OCI-LY3 (cell line): ENCODE measurements around the gene KRTAP1-5.

Source experiments
- CTCF ChIP-seq: fragments of 200-600, 300-600 bp; sonication (generic); IDR thresholded peaks from 2 replicates; pipeline ENCODE4 v1.5.1; 2014; ENCODE audit warnings: antibody characterized with exemption, low read length, low read depth
- EZH2phosphoT487 ChIP-seq: fragments of 200-600 bp; shearing (Covaris generic); IDR thresholded peaks from 2 replicates; pipeline ENCODE4 v1.6.1; 2018; ENCODE audit warnings: antibody characterized with exemption, mixed run types, low read depth

GRCh38 chr17:41003926-41004325 lies 23.1 kb downstream of the KRTAP1-5 start:
- TF ChIP-seq CTCF (no peak), EZH2phosphoT487 (no peak)
